AG09309 (cell line): ENCODE results near the gene MS4A15.

Experiments
- DNase-seq: peaks from one replicate; pipeline ENCODE4 v3.0.0-alpha.2; 2010; ENCODE audit warnings: low read depth
- H3K4me3 ChIP-seq: 2 replicates; pipeline ENCODE4 v1.5.1; 2011; ENCODE audit warnings: mild to moderate bottlenecking, low read depth, low read length, moderate library complexity; ENCODE audit not compliant: control insufficient read depth
- CTCF ChIP-seq: IDR thresholded peaks from 2 replicates; pipeline ENCODE4 v1.5.1; 2011; ENCODE audit warnings: mild to moderate bottlenecking, low read depth, low read length, inconsistent platforms; ENCODE audit not compliant: insufficient read depth, control insufficient read depth; ENCODE audit errors: missing control alignments

MS4A15 gene

GRCh38 chr11:60781286-60781980 is 24.8 kb downstream of the MS4A15 start:
- TF ChIP-seq CTCF, result no peak
- H3K4me3 ChIP-seq, result no peak overlapping the region
- DNase-seq, result no peak

GRCh38 chr11:60781981-60782316 is 25.3 kb downstream of the MS4A15 start:
- no peak for TF ChIP-seq CTCF
- no peak overlapping the region for H3K4me3 ChIP-seq
- DNase-seq, result no peak

GRCh38 chr11:60782393-60783140 is 25.9 kb downstream of the MS4A15 start:
- DNase-seq, result no peak
- TF ChIP-seq CTCF, result no peak
- no peak overlapping the region for H3K4me3 ChIP-seq

- no peak for DNase-seq
- TF ChIP-seq CTCF, result no peak
- no peak overlapping the region for H3K4me3 ChIP-seq
Measured at GRCh38 chr11:60783141-60783484, 26.4 kb downstream of the MS4A15 start.

DNA sequence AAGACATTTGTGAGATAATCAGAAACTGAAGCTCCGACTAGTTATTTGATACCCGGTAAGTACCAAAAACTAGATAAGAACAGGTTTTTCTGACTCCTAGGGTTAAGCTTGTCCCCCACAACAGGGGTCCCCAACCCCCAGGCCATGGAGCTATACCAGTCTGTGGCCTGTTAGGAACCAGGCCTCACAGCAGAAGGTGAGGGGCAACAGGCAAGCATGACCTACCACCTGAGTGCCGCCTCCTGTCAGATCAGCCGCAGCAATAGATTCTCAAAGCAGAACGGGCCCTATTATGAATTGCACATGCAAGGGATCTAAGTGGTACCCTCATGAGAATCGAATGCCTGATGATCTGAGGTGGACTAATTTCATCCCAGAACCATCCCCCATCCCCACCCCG is 27.2 kb downstream of the MS4A15 start:
- no peak overlapping the region for H3K4me3 ChIP-seq
- DNase-seq, result no peak
- no peak for TF ChIP-seq CTCF

- no peak for TF ChIP-seq CTCF
Measured at GRCh38 chr11:60785136-60785535, 28.5 kb downstream of the MS4A15 start, which contains the start of gene MS4A10. TSS of gene MS4A10 (plus strand) at chr11:60785333. CDS start at chr11:60790336, 5,003 bp downstream.

More at GRCh38 chr11:60785136-60785535, 28.5 kb downstream of the MS4A15 start, which contains the start of gene MS4A10:
- H3K4me3 ChIP-seq, result no peak within 1 kb of the TSS
- no peak for DNase-seq
